Smooth muscle cell (in vitro differentiated cells): Measurements from ENCODE around the gene RAD51AP2. TPM values are rescaled to one million over a fixed set of nuclear protein-coding genes. Genes with fewer than 3 reads are reported as not detected.

Experiments used
- DNase-seq: peaks from one replicate; lab custom pipeline; 2025; ENCODE audit not compliant: unreplicated experiment; lab: John Stamatoyannopoulos, UW
- H2AFZ ChIP-seq: fragments of 200-600 bp; sonication (generic); 2 replicates; pipeline ENCODE4 v1.6.0; 2016; ENCODE audit warnings: antibody characterized with exemption, low read depth, mild to moderate bottlenecking
- H3F3A ChIP-seq: fragments of 200-600 bp; sonication (generic); 2 replicates; pipeline ENCODE4 v1.6.0; 2017; ENCODE audit warnings: antibody characterized with exemption, low read depth
- H3K27ac ChIP-seq: fragments of 200-600 bp; sonication (generic); 2 replicates; pipeline ENCODE4 v1.5.1; 2016; ENCODE audit warnings: low read depth, mild to moderate bottlenecking
- H3K27me3 ChIP-seq: fragments of 200-600 bp; sonication (generic); 2 replicates; pipeline ENCODE4 v1.6.1; 2016; ENCODE audit warnings: low read depth, mild to moderate bottlenecking
- H3K36me3 ChIP-seq: fragments of 200-600 bp; sonication (generic); 2 replicates; pipeline ENCODE4 v1.5.1; 2016; ENCODE audit warnings: low read depth
- H3K4me1 ChIP-seq: fragments of 200-600 bp; sonication (generic); 2 replicates; pipeline ENCODE4 v1.5.1; 2016; ENCODE audit warnings: low read depth
- H3K4me2 ChIP-seq: fragments of 200-600 bp; sonication (generic); 2 replicates; pipeline ENCODE4 v1.6.0; 2016; ENCODE audit warnings: mild to moderate bottlenecking
- H3K4me3 ChIP-seq: fragments of 200-600 bp; sonication (generic); 2 replicates; pipeline ENCODE4 v1.5.1; 2016; ENCODE audit warnings: mild to moderate bottlenecking
- H3K79me2 ChIP-seq: fragments of 200-600 bp; sonication (generic); 2 replicates; pipeline ENCODE4 v1.6.0; 2016; ENCODE audit warnings: low read depth, mild to moderate bottlenecking
- H3K9ac ChIP-seq: fragments of 200-600 bp; sonication (generic); 2 replicates; pipeline ENCODE4 v1.6.0; 2016; ENCODE audit warnings: low read depth
- H3K9me3 ChIP-seq: fragments of 200-600 bp; sonication (generic); replicated peaks from 2 replicates; pipeline ENCODE4 v1.5.1; 2016; ENCODE audit warnings: low read depth
- H4K20me1 ChIP-seq: fragments of 200-600 bp; sonication (generic); 2 replicates; pipeline ENCODE4 v1.6.0; 2016; ENCODE audit warnings: low read depth
- CTCF ChIP-seq: fragments of 200-600 bp; sonication (generic); IDR thresholded peaks from 2 replicates; pipeline ENCODE4 v1.5.1; 2017; ENCODE audit warnings: borderline replicate concordance, mild to moderate bottlenecking, antibody characterized with exemption; ENCODE audit not compliant: insufficient read depth, poor library complexity, severe bottlenecking
- WGBS: methylation state at CpG from one replicate; pipeline ENCODE4 v1.1.7; 2016; ENCODE audit warnings: low lambda C conversion rate; 5-methylcytosine and 5-hydroxymethylcytosine counted together
- polyA plus RNA-seq: library from polyadenylated mRNA; unstranded; fragments of >200 nt; fragmentation: Nextera tagmentation; extraction: Ambion mirVana; gene quantifications from 2 replicates; pipeline ENCODE4 v1.2.1, GENCODE V29; 2016
- total RNA-seq: library from RNA; depleted of rRNA; stranded (reverse); fragments of >200 nt; gene quantifications from 2 replicates; pipeline ENCODE4 v1.2.3, GENCODE V29; 2014

Gene RAD51AP2
- total and polyA plus RNA-seq, 2 experiments from 2014 or later = 0.04 to 0.06 TPM

GRCh38 chr2:17520761-17521160 lies 2.5 kb upstream of the RAD51AP2 start:
- Histone ChIP-seq H3K4me1 (peaks cover 18% of the 10 kb centered on the region), H3K36me3 (no peaks in the 10 kb centered on the region), H3K79me2 (no peaks in the 10 kb centered on the region), H3K27ac (no peak overlapping the region), H3K4me2 (no peak overlapping the region), H3K9me3 (no peaks in the 10 kb centered on the region), H3K4me3 (no peak overlapping the region), H3F3A (no peaks in the 10 kb centered on the region), H2AFZ (no peak overlapping the region), H3K27me3 (no peaks in the 10 kb centered on the region), H4K20me1 (no peaks in the 10 kb centered on the region), H3K9ac (no peak overlapping the region)
- no peak for DNase-seq
- WGBS = 84% methylated on average over 2 of the region's 2 CpGs
- TF ChIP-seq CTCF = no peak

- Histone ChIP-seq H3K4me3 (no peak overlapping the region), H4K20me1 (no peaks in the 10 kb centered on the region), H3K36me3 (no peaks in the 10 kb centered on the region), H3F3A (no peaks in the 10 kb centered on the region), H3K9ac (peak overlapping the region; percentile 82), H3K27me3 (no peaks in the 10 kb centered on the region), H3K79me2 (no peaks in the 10 kb centered on the region), H3K4me1 (peaks cover 18% of the 10 kb centered on the region), H3K27ac (peak overlapping the region; percentile 93), H3K9me3 (no peaks in the 10 kb centered on the region), H2AFZ (peak overlapping the region; percentile 30), H3K4me2 (peak overlapping the region; percentile 93)
- no peak for DNase-seq
- TF ChIP-seq CTCF = no peak
Measured at GRCh38 chr2:17519486-17519885, 1.2 kb upstream of the RAD51AP2 start.

GRCh38 chr2:17517481-17518211 lies 594 bp downstream of the RAD51AP2 start:
- Histone ChIP-seq H3F3A (no peaks in the 10 kb centered on the region), H3K27ac (peak overlapping the region; percentile 85), H3K4me2 (peak overlapping the region; percentile 90), H3K4me3 (peak overlapping the region; percentile 55), H4K20me1 (no peaks in the 10 kb centered on the region), H3K79me2 (no peaks in the 10 kb centered on the region), H2AFZ (peak overlapping the region; percentile 87), H3K36me3 (no peaks in the 10 kb centered on the region), H3K4me1 (peaks cover 18% of the 10 kb centered on the region), H3K9me3 (no peaks in the 10 kb centered on the region), H3K9ac (peak overlapping the region; percentile 77), H3K27me3 (no peaks in the 10 kb centered on the region)
- DNase-seq = no peak
- 41% methylated on average over 8 of the region's 8 CpGs for WGBS
- TF ChIP-seq CTCF = no peak

- Histone ChIP-seq H3K9ac (no peak overlapping the region), H4K20me1 (no peaks in the 10 kb centered on the region), H3K4me1 (peaks cover 18% of the 10 kb centered on the region), H3K4me2 (no peak overlapping the region), H3K79me2 (no peaks in the 10 kb centered on the region), H2AFZ (no peak overlapping the region), H3K4me3 (no peak overlapping the region), H3K27me3 (no peaks in the 10 kb centered on the region), H3K36me3 (no peaks in the 10 kb centered on the region), H3F3A (no peaks in the 10 kb centered on the region), H3K9me3 (no peaks in the 10 kb centered on the region), H3K27ac (no peak overlapping the region)
- no peak for DNase-seq
- no peak for TF ChIP-seq CTCF
Measured at GRCh38 chr2:17515652-17516051, 2.6 kb downstream of the RAD51AP2 start.
